GM13977 (cell line): ENCODE measurements around the gene STAG1.

Experiments used
- DNase-seq: peaks from one replicate; pipeline ENCODE4 v3.0.0; 2012; ENCODE audit warnings: low spot score
- CTCF ChIP-seq: IDR thresholded peaks from 2 replicates; pipeline ENCODE4 v1.5.1; 2012; ENCODE audit warnings: mild to moderate bottlenecking, control low read depth; ENCODE audit not compliant: insufficient read depth; ENCODE audit errors: extremely low read depth, missing control alignments
- in situ Hi-C: fragments of 300-500 bp; cut with MboI; formaldehyde crosslinking; loops from one replicate; pipeline ENCODE4 v1.12.0; 2022; ENCODE audit warnings: low sequenced_read_pairs, low pct_unique_long_range_greater_than_20kb, mixed read lengths, inconsistent platforms; ENCODE audit not compliant: unreplicated experiment

STAG1 gene

DNA sequence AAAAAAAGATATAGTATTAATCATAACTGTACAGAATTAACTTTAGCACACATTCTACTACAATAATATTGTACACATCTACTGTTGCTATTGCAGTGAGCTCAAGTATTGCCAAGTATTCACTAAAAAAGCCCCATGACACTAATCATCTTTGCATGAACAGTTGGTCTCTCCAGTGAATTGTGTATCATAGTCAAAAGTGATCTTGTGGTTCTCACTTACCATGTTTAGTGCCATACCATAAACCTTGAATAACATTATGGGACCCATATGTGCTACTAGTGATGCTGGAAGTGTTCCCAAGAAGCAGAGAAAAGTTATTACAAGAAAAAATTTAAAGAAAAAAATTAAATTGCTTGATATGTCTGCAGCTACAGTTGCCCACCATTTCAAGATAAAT, 324.9 kb downstream of the STAG1 start:
- in situ Hi-C loops, result no loop called here
- no peak for TF ChIP-seq CTCF
- no peak for DNase-seq

GRCh38 chr3:136414476-136414875, 337.7 kb downstream of the STAG1 start:
- in situ Hi-C loops, result no loop called here
- DNase-seq, result no peak

DNA sequence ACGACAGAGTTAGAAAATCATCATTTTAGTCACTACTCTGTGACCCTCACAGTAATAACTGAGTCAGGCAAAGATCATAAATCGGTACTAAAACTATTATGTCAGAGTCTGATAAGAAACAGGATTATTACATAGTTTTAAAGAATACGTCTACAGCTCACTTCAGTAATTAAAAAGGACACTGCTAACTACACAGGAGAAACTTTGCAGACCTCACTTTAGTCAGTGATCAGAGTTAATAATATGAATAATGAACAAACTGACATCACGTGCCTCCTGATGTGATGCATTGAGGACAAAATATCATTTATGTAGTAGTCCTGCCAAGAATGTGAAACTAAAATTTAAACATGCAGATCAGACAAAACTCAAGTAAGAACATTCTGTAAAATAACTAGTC, 339.9 kb downstream of the STAG1 start:
- no peak for DNase-seq
- in situ Hi-C loops, result no loop called here
- TF ChIP-seq CTCF, result no peak

More at GRCh38 chr3:136414476-136414875, 337.7 kb downstream of the STAG1 start:
- TF ChIP-seq CTCF, result no peak

- in situ Hi-C loops, result no loop called here
- no peak for DNase-seq
- TF ChIP-seq CTCF, result no peak
Observed at GRCh38 chr3:136409549-136409948, 342.6 kb downstream of the STAG1 start.

DNA sequence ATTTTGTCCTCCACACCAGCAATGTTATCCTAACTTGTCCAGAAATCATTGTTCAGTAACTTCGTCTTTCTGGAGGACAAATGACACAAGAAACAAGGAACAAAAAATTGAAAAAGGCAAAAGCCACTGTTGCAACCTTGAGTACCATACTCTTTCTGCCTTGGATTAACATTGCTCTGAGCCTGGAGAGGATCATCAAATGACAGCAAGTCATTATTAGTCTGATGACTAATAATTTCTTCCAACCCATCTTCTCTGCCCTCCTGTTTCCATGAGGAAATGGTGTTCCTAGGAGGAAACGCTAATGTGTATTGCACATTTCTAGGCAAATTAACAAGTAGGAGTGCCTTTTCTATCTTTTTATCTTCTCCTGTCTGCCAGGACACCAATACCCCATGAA, 348.1 kb downstream of the STAG1 start:
- DNase-seq, result no peak
- no peak for TF ChIP-seq CTCF
- in situ Hi-C loops, result no loop called here

- in situ Hi-C loops, result loop anchor here (25.0 kb wide), 2 partner anchors 340 to 615 kb away; no protein-coding TSS in a partner anchor
- no peak for DNase-seq
- no peak for TF ChIP-seq CTCF
Observed at GRCh38 chr3:136396916-136397315, 355.3 kb downstream of the STAG1 start.

DNA sequence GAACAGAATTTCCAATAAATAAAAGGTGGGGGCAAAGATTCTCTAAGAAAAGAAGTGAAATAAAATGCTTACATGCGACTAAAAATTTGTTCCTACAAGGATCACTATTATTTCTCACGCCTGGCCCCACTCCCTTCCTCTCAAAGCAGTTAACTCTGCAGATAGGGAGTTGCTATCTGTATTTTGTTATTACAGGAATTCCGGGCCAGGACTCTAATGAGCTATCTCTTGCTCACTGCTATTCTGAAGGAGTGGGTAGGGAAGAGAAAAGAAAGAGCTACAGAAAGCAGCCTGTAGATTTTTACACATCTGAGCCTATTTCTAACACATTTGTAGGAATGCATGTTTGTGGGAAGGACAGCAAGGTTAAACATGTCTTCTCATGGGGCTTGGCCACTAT, 361.6 kb downstream of the STAG1 start:
- DNase-seq, result no peak
- in situ Hi-C loops, result loop anchor here (25.0 kb wide), 2 partner anchors 347 to 622 kb away; no protein-coding TSS in a partner anchor
- TF ChIP-seq CTCF, result no peak
